Right renal cortex interstitium (tissue), 3 donors: ENCODE data around the gene IQGAP1. TPM values are rescaled to one million over a fixed set of nuclear protein-coding genes. Genes with fewer than 3 reads are reported as not detected.
"Not testable (repeated sequence)": the region's sequence is repeated elsewhere in the genome, so short reads cannot be mapped to it uniquely, and the experiment has no call there.

Source experiments
- DNase-seq, 3 donors: peaks; one replicate each; pipeline ENCODE4 v3.0.0-alpha.2; 2013; ENCODE audit warnings: low read depth in 3 of 3, low spot score in 2 of 3
- polyA plus RNA-seq, 3 donors: library from polyadenylated mRNA; unstranded; fragments of 120-200 nt; gene quantifications; one replicate each; pipeline ENCODE4 v1.2.1, GENCODE V29; 2013; ENCODE audit not compliant: insufficient read length in 3 of 3

IQGAP1 gene, protein sequence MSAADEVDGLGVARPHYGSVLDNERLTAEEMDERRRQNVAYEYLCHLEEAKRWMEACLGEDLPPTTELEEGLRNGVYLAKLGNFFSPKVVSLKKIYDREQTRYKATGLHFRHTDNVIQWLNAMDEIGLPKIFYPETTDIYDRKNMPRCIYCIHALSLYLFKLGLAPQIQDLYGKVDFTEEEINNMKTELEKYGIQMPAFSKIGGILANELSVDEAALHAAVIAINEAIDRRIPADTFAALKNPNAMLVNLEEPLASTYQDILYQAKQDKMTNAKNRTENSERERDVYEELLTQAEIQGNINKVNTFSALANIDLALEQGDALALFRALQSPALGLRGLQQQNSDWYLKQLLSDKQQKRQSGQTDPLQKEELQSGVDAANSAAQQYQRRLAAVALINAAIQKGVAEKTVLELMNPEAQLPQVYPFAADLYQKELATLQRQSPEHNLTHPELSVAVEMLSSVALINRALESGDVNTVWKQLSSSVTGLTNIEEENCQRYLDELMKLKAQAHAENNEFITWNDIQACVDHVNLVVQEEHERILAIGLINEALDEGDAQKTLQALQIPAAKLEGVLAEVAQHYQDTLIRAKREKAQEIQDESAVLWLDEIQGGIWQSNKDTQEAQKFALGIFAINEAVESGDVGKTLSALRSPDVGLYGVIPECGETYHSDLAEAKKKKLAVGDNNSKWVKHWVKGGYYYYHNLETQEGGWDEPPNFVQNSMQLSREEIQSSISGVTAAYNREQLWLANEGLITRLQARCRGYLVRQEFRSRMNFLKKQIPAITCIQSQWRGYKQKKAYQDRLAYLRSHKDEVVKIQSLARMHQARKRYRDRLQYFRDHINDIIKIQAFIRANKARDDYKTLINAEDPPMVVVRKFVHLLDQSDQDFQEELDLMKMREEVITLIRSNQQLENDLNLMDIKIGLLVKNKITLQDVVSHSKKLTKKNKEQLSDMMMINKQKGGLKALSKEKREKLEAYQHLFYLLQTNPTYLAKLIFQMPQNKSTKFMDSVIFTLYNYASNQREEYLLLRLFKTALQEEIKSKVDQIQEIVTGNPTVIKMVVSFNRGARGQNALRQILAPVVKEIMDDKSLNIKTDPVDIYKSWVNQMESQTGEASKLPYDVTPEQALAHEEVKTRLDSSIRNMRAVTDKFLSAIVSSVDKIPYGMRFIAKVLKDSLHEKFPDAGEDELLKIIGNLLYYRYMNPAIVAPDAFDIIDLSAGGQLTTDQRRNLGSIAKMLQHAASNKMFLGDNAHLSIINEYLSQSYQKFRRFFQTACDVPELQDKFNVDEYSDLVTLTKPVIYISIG (N-terminal part only)
- polyA plus RNA-seq, result 100 to 1,000 TPM; 179 to 208 (median 195) TPM

DNA sequence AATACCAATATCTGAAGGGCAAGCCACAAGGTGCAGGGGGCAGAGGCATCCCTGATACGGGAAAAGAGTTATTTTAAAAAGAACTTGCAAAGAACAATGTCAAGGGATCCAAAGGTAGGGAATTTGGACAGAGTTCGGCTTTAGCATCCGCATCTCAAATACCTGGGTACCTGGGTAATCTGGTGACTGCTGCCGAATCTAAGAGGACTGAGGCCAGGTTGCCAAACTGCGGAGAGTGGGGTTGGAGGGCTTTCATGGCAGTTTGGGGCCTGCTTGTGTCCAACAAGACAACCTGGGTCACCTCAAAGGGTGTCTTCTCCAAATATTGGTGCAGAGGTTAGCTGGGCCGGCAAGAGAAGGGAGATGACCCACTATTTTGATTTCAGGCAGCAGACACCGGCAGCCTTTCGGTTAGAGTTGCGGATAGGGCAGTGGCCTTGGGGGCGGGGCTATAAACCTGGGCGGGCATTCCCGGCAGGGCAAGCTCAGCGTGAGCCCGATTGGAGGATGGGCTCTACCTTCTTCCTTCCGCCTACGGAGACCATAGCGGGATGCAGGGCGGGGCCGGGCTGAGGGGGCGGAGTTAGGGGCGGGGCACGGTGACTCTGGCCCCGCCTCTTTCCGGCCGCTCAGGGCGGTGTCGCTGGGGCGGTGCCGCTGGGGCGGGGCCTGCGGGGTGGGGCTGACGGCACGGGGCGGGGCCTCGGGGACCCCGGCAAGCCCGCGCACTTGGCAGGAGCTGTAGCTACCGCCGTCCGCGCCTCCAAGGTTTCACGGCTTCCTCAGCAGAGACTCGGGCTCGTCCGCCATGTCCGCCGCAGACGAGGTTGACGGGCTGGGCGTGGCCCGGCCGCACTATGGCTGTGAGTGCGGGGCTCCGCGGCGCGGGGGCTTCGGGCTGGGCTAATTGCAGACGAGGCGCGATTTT, at the start of gene IQGAP1:
IQGAP1 (plus strand) TSS at position 709 of the 928 bp plus-strand sequence; CDS start at position 809, 100 bp downstream.
- peak; percentile 79 to 88 (median 87) for DNase-seq

GRCh38 chr15:90338532-90338931, 49.5 kb upstream of the IQGAP1 start:
- DNase-seq, result no peak

- no peak for DNase-seq
Observed at GRCh38 chr15:90340345-90340744, 47.7 kb upstream of the IQGAP1 start.

- DNase-seq, result no peak
Observed at GRCh38 chr15:90343302-90343790, 44.7 kb upstream of the IQGAP1 start.

GRCh38 chr15:90344662-90345061, 43.4 kb upstream of the IQGAP1 start:
- DNase-seq, result no peak

DNA sequence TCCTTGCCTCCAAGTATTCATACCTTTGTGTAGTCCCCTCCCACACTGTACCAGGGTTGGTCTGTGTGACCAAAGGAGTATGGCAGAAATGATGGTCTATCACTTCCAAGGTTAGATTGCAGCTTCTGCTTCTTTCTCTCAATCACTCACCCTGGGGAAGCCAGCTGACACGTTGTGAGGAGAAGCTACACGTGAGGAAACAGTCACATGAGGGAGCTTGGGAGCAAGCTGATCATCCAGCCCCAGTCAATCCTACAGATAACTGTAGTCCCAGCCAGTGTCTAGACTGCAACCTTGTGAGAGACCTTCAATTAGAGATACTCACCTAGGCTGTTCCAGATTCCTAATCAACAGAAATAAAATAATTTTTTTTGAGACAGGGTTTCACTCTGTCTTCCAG, 42.2 kb upstream of the IQGAP1 start:
- no peak for DNase-seq

DNA sequence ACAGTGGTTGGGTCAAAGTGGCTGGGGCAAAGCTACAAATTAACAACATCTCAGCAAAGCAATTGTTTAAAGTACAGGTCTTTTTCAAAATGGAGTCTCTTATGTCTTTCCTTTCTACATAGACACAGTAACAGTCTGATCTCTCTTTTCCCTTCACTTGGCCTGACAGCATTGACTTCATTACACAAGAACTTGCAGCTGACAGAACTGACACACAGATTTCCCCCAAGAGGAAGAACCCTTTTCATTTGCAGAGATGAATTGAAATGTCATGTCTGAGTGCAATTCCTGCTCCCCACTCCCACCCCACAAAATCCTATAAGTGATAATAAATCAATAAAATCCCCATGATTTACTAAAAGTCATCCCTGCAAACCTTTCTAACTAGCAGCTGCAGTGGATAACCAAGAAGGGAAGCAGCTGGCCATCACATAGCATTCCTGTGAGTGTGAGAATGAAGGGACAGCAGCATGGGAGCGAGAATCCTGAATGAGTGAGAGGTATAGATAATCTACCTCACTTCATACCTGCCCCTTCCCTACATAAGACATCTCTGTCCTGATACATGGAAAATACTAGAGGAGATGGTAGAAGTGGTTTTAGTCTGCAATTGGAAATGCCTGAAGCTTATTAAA, 40.5 kb upstream of the IQGAP1 start:
- not testable (repeated sequence) for DNase-seq

DNA sequence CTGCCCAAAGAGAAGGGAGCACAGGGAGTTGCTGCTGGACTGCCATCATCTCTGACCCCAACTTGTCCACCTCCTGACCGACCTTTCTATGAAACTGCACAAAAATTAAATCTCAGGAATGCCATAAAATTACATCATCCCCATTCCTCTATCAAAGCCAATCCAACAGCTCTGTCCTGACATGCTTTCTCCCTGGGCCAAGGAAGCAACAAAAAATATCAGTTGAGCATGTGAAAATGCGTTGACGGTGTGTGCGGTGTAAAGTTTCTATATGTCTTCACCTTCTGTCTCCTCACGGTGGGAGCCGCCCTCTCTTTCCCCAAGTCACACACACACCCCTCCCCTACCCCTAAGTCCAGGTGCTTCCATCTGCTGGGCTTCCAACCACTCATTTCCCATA, 39.6 kb upstream of the IQGAP1 start:
- no peak for DNase-seq

- no peak for DNase-seq
Observed at GRCh38 chr15:90349072-90349471, 39.0 kb upstream of the IQGAP1 start.

DNA sequence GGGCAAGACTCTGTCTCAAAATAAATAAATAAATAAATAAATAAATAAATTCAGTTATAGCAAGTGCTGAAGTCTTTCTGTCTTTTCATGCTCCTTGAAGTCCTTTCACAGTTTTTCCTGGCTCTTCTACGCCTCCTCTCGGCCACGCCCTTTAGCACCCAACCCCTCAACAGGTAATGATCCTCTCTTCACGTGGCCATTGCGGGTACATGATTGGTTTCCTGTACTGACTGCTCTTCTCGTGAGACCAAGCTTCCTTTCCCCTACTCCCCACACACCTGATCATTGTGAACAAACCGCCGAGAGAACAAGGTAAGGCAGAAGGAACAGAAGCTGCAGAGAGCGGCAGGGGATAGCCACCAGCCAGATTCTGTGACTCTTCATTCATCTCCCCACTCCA, 38.2 kb upstream of the IQGAP1 start:
- DNase-seq, result no peak

GRCh38 chr15:90351479-90352106, 36.4 kb upstream of the IQGAP1 start:
- no peak for DNase-seq

GRCh38 chr15:90352107-90352893, 35.7 kb upstream of the IQGAP1 start, which contains the start of gene ZNF774:
TSS of gene ZNF774 (plus strand) at chr15:90352284. CDS start at chr15:90354661, 2,377 bp downstream.
- peak; percentile 94 to 98 (median 97) for DNase-seq

DNA sequence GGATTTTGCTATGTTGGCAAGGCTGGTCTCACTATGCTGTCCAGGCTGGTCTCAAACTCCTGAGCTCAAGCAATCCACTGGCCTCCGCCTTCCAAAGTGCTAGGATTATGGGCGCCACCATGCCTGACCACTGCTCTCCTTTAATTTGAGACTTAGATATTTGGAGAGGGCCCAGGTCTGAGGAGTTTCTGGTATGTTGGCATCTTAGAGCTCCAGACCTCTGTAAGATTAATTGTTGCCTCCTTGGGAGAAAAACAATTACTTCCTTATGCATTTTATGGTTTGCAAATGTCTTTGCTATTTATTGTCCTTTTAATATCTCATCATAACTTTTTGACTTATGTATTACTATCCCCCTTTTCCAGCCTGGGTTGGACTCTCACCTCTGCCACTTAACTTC, 33.1 kb upstream of the IQGAP1 start:
- DNase-seq, result no peak

GRCh38 chr15:90358124-90359033, 29.7 kb upstream of the IQGAP1 start:
- no peak for DNase-seq

DNA sequence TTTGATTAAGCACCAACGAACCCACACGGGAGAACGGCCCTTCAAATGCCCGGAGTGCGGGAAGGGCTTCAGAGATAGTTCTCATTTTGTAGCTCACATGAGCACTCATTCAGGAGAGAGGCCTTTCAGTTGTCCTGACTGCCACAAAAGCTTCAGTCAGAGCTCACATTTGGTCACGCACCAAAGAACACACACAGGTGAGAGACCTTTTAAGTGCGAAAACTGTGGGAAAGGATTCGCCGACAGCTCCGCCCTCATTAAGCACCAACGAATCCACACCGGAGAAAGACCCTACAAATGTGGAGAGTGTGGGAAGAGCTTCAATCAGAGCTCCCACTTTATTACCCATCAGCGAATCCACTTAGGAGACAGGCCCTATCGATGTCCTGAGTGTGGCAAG, 27.3 kb upstream of the IQGAP1 start:
- no peak for DNase-seq

DNA sequence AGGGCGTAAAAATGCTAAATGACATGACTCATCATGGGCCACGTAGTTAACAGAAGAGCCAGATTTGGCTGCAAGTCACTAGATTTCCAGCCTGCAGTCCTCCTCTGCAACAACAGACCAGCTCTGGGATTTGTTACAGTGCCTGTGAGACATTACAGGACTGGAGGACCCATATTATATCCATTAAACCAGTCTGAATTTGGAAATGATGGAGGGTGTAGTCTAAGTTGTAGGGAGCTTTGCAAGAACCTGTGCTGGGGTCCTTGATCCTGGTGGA, 25.2 kb upstream of the IQGAP1 start:
- no peak for DNase-seq

DNA sequence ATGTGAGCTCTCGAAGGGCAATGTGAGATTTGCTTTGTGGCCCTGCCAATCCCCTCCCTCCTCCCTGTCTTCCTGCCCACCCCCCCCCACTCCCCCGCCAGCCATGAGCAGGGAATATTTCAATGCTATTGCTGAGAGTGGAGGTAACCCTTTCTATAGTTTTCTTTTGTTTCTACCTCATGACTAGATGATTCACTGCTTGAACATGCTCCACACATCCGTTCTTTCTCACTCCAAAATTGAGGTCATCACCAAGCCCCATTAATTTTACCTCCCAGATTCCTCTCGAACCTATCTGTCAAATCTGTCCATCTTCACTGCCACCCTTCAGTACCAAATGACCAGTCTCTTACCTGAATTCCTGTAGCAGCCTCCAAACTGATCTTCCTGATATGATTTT, 23.8 kb upstream of the IQGAP1 start:
- DNase-seq, result no peak
